NCI-H2107 treated with DMSO at 0.1 percent for 48 hours (cell line): ENCODE results near the gene LRRC74A.

Source experiments
- DNase-seq: peaks from one replicate; lab custom pipeline; 2025; ENCODE audit not compliant: unreplicated experiment; lab: John Stamatoyannopoulos, UW

LRRC74A gene

GRCh38 chr14:76846331-76847047 lies 20.3 kb downstream of the LRRC74A start:
- DNase-seq: no peak

GRCh38 chr14:76848879-76849278 lies 22.7 kb downstream of the LRRC74A start:
- no peak for DNase-seq

DNA sequence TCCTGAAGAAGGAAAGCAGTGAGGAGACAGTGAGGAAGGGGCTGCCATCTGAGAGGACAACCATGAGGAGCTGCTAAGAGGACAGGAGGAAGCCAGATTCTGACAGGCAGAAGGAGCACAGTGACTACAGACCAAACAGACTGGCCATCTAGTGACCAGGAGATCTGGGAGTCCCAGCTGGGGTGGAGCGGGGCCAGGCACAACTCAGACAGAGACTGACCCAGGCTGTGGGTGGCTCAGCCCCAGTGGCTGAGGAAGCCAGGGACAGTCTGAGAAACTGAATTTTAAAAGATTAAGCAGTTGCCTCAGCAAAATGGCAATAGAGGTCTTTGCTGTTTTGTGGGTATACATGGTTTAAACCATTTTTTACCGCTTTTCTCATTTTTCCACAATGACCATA lies 28.9 kb downstream of the LRRC74A start:
- no peak for DNase-seq

GRCh38 chr14:76856769-76857168 lies 30.6 kb downstream of the LRRC74A start:
- DNase-seq: no peak

DNA sequence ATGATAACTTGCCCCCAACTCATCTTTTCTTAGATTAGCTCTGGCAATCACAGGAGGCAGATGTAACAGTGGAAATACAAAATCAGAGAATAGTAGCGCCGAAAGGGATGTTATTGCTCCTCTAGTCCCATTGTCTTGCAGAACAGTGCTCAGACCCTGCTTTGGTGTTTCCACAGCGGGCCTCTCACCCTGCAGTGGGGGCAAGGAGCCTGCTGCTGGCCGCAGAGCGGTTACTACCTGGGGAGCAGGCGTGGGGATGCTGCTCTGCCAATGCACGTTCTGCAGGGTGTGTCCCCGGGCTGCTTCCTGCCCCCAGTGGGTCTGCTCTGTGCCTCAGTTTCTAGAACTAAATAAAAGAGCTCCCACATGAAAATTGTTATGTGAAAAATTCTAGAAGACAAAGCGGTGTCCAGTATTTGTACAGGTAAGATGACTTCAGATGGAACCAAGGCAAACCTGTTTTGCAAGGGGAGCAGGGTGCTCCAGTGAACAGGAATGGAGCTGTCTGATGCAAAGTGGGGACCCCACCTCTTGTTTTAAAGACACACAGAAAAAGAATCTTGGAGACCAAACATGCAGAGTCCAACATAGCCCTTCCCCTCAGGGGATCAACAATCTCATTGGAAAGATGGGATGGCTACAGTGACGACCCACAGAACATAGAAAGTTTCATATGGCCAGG lies 35.5 kb downstream of the LRRC74A start:
- DNase-seq: no peak

DNA sequence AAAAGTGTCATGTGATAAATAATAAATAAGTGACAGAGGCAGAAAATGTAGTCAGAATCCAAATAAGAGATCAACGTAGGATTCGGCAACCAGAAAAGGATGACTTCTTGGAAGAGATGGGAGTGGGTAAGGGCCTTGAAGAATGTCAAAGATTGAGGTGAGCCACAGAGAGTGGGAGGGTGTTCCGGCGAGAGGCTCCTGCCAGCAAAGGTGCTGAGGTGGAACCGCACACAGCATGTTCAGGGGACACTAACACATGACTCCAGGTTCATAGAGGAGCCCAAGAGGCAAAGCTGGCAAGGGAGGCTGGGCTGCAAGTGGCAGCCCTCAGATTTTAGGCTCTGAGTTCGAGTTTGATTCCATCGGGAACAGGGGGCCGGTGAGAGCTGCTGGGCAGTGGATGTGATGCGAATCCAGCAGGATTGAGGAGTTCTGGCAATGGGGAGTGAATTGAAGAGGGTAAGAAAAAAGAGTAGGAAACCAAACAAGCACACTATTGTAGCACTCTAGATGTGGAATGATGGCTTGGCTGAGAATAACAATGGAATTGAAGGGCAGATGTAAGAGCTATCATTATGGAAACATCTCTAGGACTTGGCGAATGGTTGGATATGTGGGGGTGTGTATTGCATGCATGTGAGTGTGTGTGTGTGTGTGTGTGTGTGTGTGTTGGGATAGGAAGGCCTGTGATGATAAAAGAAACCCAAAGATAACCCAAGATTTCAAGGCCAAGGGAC lies 36.5 kb downstream of the LRRC74A start:
- DNase-seq: no peak

GRCh38 chr14:76863724-76864407 lies 37.7 kb downstream of the LRRC74A start:
- peak; percentile 90 for DNase-seq

DNA sequence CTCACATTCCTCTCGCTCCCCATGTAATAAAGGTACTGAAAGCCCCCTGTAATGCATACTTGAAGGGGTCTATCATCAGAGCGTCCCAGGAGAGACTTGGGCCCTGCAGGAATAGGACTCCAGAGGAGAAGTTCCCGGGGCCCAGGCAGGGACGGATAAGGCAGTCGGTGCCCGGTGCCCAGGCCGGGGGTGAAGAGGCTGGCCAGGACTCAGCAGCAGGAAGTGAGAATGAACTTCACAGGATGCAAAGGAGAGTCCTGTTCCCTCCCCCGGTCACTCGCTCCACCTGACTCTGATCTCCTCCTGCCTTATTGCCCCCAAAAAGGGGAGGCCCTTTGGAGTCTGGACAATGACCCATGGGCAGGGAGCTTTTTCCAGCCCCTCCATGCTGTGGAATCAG lies 40.2 kb downstream of the LRRC74A start:
- DNase-seq: no peak

- peak; percentile 68 for DNase-seq
Measured at GRCh38 chr14:76867516-76868453, 41.6 kb downstream of the LRRC74A start.

- no peak for DNase-seq
Measured at GRCh38 chr14:76868454-76869170, 42.4 kb downstream of the LRRC74A start.

GRCh38 chr14:76870166-76870565 lies 44.0 kb downstream of the LRRC74A start:
- no peak for DNase-seq

GRCh38 chr14:76872796-76873432 lies 46.7 kb downstream of the LRRC74A start:
- peak; percentile 62 for DNase-seq

- DNase-seq: no peak
Measured at GRCh38 chr14:76874734-76875133, 48.5 kb downstream of the LRRC74A start.

DNA sequence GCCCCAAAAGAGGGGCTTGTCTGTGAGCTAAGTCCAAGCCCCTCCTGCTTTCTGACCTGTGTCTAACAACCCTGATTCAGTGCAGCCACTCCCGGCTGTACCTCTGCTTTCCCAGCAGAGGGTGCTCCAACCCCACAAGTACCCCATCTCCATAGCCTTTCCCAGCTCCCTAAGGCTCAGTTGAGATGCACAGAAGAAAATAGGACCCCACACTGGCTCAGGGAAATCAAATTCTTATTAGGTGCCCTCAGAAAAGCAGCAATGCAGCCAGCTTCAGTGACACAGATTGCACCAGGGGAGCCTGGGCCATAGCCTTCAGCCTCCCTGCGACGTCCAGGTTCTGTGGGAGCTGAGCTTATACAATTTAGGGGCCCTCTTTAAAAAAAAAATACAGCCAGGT lies 49.9 kb downstream of the LRRC74A start:
- DNase-seq: peak; percentile 82

GRCh38 chr14:76877871-76878270 lies 51.7 kb downstream of the LRRC74A start:
- peak; percentile 17 for DNase-seq

DNA sequence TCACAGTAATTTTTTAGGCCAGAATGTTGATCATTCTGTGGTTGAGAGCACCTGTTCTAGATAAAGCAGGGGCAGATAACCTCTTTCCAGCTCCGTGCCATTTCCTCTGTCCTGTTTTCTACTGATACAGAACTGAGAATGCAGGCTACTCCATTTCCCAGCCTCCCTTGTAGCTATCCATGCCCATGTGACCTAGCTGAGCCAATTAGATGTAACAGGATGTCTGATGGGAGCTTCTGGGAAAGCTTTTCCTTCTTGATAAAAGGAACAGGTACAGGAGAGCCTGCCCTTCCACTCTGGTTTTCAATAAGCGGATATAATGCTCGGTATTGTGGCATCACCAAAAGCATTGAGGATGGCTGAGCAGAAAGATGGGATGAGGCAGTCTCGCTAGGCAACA lies 54.2 kb downstream of the LRRC74A start:
- no peak for DNase-seq

GRCh38 chr14:76881348-76881747 lies 55.1 kb downstream of the LRRC74A start:
- no peak for DNase-seq

DNA sequence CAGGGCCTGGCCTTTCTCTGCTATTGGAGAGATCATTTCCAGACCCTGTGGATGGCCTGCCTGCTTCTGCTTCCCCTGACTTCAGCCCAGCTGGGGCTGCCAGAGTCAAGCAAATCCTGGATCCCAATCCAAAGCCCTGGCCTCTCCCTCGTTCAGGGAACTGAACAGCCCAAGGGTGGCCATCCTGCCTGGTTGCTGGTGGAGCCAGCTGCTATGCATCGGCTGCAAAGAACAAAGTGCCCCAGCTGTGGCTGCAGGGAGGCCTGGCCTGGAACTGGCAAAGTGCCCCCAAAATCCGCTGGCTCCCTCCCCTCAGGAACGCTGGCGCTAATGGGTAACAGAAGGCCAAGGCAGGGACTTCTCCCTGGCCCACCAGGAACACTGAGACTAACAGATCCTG lies 56.4 kb downstream of the LRRC74A start:
- DNase-seq: no peak

DNA sequence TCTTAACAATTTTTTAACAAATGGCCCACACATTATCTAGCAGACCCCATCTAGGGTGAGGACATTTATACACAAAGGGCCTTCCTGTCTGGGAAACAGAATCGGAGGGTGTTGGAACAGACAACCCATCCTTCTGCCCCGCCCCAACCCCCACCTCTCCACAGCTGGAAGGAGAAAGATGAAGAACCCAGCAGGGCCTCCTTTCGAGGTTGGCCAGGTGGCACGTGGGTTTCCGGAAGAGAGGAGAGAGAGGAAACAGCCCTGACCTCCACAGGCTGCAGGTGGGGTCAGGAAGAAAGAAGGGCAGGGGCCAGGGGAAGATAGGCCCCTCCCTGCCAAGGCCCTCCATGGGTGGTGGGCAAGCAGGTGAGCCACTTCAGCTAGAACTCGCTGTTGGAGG lies 57.2 kb downstream of the LRRC74A start:
- no peak for DNase-seq
